ENCODE data around the gene VASH1. TPM values are rescaled to one million over a fixed set of nuclear protein-coding genes. Genes with fewer than 3 reads are reported as not detected.

VASH1 gene
- total and polyA plus RNA-seq, 8 donors: 26.5 to 71.3 (median 49.2) TPM

GRCh38 chr14:76810953-76811400 is 49.7 kb downstream of the VASH1 start:
- Histone ChIP-seq H3K4me3 (peak overlapping the region; percentile 5 to 91), H3K27ac (peak overlapping the region in 1 of 2 donors; percentile 82), H3K27me3 (no peaks in the 10 kb centered on the region), H3K9me3 (no peaks in the 10 kb centered on the region), H3K4me1 (peaks cover 5 to 23% of the 10 kb centered on the region in 2 donors), H3K36me3 (peaks cover 0 to 31% of the 10 kb centered on the region in 2 donors)
- DNase-seq (peak in 2 of 4 donors; percentile 9 to 19), ATAC-seq (peak; percentile 30)
- intact Hi-C loops (cut with DNase I): no loop called here
- peak; percentile 18 to 41 for TF ChIP-seq CTCF (IDR thresholded peaks at IDR 0.05)

GRCh38 chr14:76811561-76811960 is 50.3 kb downstream of the VASH1 start:
- intact Hi-C loops (cut with DNase I): no loop called here
- peak overlapping the region; percentile 91 to 93 for H3K4me3 ChIP-seq

GRCh38 chr14:76812093-76812421 is 50.8 kb downstream of the VASH1 start:
- peak overlapping the region; percentile 82 to 85 for H3K27ac ChIP-seq

More at GRCh38 chr14:76811561-76811960, 50.3 kb downstream of the VASH1 start:
- Histone ChIP-seq H3K9me3 (no peaks in the 10 kb centered on the region), H3K36me3 (peaks cover 0 to 25% of the 10 kb centered on the region in 2 donors), H3K27me3 (no peaks in the 10 kb centered on the region), H3K4me1 (peaks cover 5 to 23% of the 10 kb centered on the region in 2 donors), H3K27ac (peak overlapping the region; percentile 82 to 85)
- ATAC-seq: no peak
- TF ChIP-seq CTCF (IDR thresholded peaks at IDR 0.05): no peak
- no peak for DNase-seq

GRCh38 chr14:76812422-76813383 is 51.4 kb downstream of the VASH1 start, which contains the start of gene ANGEL1:
Gene ANGEL1 (minus strand): TSS chr14:76812882. CDS start chr14:76812827, 55 bp downstream.
- intact Hi-C loops (cut with DNase I): no loop called here

More at GRCh38 chr14:76812093-76812421, 50.8 kb downstream of the VASH1 start:
- Histone ChIP-seq H3K27me3 (no peaks in the 10 kb centered on the region), H3K4me3 (peak overlapping the region; percentile 91 to 93), H3K36me3 (peaks cover 0 to 20% of the 10 kb centered on the region in 2 donors), H3K9me3 (no peaks in the 10 kb centered on the region), H3K4me1 (peaks cover 5 to 23% of the 10 kb centered on the region in 2 donors)
- DNase-seq (peak in 3 of 4 donors; percentile 11 to 41 (median 21)), ATAC-seq (peak; percentile 25)
- intact Hi-C loops (cut with DNase I): no loop called here
- TF ChIP-seq CTCF (IDR thresholded peaks at IDR 0.05): no peak

More at GRCh38 chr14:76812422-76813383, 51.4 kb downstream of the VASH1 start, which contains the start of gene ANGEL1:
- Histone ChIP-seq H3K27me3 (no peaks in the 10 kb centered on the region), H3K36me3 (peaks cover 0 to 14% of the 10 kb centered on the region in 2 donors), H3K9me3 (no peaks in the 10 kb centered on the region), H3K4me1 (peaks cover 5 to 23% of the 10 kb centered on the region in 2 donors), H3K27ac (peak within 1 kb of the TSS; percentile 82 to 85), H3K4me3 (peak within 1 kb of the TSS; percentile 91 to 93)
- peak; percentile 95 for ATAC-seq
- DNase-seq: peak; percentile 88 to 99 (median 96)
- no peak for TF ChIP-seq CTCF (IDR thresholded peaks at IDR 0.05)
